DLD1 (cell line): ENCODE results near the gene A1CF.
"Not testable (repeated sequence)": the region's sequence is repeated elsewhere in the genome, so short reads cannot be mapped to it uniquely, and the experiment has no call there.

Experiments used
- in situ Hi-C: cut with HindIII; loops from 2 replicates; pipeline ENCODE4 v1.10.0; 2017; ENCODE audit warnings: low sequenced_read_pairs

A1CF gene, protein sequence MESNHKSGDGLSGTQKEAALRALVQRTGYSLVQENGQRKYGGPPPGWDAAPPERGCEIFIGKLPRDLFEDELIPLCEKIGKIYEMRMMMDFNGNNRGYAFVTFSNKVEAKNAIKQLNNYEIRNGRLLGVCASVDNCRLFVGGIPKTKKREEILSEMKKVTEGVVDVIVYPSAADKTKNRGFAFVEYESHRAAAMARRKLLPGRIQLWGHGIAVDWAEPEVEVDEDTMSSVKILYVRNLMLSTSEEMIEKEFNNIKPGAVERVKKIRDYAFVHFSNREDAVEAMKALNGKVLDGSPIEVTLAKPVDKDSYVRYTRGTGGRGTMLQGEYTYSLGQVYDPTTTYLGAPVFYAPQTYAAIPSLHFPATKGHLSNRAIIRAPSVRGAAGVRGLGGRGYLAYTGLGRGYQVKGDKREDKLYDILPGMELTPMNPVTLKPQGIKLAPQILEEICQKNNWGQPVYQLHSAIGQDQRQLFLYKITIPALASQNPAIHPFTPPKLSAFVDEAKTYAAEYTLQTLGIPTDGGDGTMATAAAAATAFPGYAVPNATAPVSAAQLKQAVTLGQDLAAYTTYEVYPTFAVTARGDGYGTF

DNA sequence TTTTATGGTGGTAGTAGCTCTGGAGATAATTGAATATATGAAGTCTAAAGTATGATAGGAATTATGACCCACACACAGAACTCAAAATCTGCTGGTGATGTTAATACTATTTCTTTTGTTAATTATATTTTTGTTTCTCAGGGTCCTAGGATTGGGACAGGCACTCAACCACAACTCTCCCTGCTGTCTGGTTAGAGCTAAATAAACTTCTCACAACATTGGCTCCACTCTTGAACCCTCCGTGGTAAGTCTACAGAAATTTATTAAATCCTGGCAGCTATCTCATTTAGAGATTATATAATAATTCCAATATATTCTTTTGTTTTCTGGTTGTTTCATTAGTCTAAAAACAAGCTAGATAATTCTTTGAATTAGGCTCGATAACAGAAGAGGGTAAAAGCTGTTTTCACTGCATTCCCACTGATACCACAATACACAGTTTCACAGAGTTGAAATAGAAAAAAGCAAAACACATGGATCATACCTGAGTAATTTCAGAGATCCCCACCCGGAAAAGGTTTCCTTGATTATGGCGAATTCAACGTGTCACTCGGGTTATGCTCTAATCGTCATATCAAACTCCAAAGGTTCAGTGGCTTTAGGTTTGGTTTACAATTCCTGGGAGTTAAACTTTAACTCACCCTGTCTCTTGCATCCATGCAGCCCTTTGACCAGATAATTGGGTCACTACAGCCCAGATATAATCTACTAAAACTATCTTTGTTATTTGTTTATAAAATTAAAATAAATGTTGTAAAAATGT lies at the start of gene A1CF:
TSS of gene A1CF (minus strand) at position 531 of the 763 bp plus-strand sequence. CDS start 25,687 bp downstream, outside the sequence.
- in situ Hi-C loops, result no loop called here

DNA sequence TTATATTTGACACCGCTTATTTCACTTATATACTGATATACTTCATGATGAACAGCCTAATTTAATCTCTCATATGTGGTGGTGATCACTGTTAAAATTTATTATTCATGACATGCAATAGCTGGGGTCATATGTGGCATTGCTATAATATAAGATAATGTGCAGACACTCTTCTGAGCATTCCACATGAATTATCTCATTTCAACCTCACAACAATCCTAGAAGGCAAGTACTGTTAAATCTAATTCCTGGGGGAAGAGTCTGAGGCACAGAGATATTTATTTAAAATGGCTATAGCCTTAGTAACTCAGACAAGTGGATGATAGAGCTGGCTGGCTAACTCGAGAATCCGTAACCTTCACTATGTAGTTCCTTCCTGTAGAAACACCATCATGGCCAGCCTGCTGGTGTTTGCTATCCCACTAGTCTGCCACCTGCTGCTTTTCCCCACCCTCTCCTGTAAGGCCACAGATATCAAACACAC lies 46.6 kb upstream of the A1CF start:
- in situ Hi-C loops, result no loop called here

DNA sequence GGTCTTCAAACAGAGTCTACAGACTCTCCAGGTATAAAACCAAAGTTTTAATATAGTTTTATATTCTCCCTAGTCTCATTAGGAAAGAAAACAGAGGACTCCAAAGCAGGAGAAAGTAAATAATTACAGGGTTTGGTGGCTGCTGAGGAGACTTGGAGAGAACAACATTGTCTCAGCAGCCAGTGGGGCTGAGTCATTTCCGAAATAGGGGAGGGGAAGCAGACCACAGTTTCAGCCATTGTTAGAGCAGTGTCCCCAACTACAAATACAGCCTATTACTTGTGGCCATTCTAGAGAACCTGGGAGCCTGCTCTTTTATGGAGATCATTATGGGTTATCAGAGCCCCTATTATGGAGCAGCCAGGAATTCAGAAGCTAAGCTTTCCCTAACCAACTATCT lies 44.2 kb upstream of the A1CF start:
- in situ Hi-C loops, result no loop called here

GRCh38 chr10:50928190-50928552 lies 42.7 kb upstream of the A1CF start:
- in situ Hi-C loops, result no loop called here

DNA sequence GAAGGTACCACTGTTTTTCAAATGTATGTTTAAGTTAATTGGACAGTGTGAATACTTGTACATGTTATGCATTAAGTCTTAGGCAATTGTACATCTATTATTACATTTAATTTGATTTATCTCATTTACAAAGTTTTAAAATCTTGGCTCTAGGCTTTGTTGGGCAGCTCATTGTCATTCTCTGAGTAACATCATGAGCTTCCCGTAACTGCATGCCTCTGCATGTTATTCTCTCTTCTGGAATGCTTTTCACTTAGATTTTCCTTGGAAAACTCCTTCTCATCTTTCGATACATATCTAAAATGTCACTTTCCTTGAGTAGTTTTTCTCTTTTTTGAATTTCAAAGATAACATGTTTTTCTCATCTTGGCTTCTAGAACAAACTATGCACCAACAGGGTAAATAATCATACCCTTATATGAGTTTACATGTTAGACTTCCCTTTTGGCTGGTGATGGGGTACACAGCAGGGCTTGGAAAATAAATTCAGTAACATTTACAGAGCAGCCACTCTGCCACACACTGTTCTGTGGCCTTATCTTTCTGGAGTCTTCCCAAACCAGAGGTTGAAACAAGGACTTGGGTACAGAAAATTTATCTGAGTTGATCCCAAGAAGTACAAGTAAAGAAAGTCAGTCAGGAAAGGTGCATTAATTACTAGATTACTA lies 42.2 kb upstream of the A1CF start:
- in situ Hi-C loops, result no loop called here

DNA sequence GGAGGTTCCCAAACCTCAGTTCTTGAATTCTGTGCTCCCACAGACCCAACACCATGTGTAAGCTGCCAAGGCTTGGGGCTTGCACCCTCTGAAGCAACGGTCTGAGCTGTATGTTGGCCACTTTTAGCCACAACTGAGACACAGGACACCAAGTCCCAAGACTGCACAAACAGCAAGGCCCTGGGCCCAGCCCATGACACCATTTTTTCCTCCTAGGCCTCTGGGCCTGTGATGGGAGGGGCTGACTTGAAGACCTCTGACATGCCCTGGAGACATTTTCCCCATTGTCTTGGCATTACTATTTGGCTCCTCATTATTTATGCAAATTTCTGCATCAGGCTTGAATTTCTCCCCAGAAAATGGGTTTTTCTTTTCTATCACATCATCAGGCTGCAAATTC lies 38.0 kb upstream of the A1CF start:
- in situ Hi-C loops, result not testable (repeated sequence)

DNA sequence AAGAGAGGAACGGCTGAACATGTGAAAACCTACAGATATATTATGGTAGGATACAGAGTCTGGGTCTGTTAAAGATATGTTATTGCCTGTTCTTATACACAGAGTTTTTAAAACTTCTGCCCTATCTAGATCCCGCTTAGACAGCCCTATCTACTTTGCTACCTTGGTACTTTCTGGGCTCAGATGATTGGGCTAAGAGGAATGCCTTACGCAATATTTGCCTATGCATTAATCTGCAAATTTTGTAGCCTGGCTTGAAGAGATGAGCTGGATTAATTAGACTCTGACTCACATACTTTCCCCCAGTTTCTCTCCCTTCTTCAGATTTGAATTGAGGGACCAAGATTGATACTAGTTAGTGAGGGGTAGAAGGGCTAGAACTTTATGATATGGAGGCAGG lies 33.6 kb upstream of the A1CF start:
- in situ Hi-C loops, result no loop called here

DNA sequence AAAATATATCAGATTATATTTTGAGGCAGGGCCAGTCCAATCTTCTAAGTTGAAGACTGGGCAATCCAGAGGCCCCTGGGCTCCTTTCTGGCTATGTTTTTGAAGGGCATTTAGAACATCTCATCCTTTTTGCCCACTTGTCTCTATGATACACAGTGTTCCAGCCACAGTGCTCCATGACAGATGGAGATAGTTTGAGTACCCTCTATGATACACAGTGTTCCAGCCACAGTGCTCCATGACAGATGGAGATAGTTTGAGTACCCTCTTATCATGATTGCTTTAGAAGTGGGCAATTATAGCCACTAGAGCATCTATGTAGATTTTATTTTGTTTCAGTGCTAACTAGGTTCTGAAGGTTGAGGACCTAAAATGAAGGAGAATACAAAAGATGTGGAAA lies 33.1 kb upstream of the A1CF start:
- in situ Hi-C loops, result no loop called here

DNA sequence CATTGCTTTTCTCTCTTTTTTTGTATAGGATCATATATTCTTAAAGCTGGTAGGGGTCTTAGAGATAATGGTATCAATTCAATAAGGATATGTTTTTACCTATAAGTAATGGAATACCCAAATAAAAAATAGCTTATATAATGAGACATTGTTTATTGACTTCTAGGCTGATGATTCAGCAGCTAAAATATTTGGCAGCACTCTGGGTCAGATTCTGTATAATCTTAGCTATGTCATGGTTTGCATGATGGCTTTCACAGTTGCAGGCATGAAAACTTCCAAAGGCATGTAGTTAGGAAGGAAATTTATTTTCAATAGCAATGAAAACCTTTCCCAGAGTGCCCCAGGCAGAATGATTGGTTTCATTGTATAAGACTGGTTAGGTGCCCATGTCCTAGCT lies 32.1 kb upstream of the A1CF start:
- in situ Hi-C loops, result no loop called here

DNA sequence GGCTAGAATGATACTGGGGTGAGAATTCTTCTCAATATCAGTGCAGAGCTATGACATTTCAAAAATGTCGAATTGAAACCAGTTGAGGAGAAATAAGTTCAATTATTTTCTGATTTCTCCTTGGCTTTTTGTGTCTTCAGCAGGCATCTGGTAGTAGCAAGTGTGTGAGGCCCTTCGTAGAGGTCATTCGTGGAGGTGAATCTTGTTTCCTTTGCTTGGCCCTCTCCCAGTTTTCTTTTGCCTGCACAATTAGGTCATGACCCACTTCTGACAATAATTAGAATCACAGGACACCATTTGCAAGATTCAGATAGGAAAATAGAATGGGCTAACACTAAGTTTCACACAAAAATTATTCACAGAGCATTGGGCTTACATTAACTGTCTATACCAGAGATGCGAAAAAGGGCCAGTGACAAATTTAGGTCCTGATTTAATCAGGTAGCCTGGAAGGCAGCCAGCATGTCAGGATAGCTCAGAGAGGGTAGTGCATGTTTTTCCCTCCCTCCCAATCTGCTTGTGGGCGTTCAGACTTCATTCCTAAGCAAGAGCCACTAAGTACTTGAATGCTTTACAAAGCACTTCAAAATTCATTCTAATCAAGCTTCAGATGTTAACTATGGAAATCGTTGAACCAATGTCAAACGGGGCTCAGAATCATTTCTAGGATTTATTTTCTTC lies 24.0 kb upstream of the A1CF start:
- in situ Hi-C loops, result no loop called here

DNA sequence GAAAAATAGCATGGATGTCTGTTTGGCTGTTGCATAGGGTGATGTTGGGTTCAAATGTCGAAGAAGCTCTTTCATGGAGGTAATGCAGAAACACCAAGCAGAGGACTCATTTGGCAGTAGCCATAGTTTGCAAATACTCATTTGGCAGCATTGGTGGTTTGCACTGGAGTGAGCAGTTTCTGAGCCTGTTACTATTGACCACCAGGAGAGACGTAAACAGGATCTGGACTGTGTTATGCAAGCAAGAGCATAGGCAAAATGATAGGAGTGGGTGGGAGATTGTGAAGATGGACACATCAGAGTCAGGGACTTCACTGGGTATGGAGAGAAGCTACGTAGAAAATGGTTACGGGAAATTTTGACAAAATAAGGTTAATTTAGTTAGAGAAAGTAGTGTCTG lies 22.9 kb upstream of the A1CF start:
- in situ Hi-C loops, result no loop called here

DNA sequence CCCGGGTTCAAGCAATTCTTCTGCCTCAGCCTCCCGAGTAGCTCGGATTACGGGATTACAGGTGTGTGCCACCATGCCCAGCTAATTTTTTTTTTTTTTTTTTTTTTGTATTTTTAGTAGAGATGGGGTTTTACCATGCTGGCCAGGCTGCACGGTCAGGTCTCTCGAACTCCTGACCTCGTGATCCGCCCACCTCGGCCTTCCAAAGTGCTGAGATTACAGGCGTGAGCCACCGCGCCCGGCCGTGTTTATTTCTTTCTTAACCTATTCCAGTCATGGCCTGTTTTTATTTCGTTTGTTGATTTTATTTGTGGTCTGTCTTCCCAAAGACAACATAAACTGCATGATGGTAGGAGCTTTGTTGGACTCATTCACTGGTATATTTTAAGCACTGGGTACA lies 20.4 kb upstream of the A1CF start:
- in situ Hi-C loops, result not testable (repeated sequence)

GRCh38 chr10:50896721-50897120 lies 11.3 kb upstream of the A1CF start:
- in situ Hi-C loops, result no loop called here

GRCh38 chr10:50894312-50894711 lies 8.9 kb upstream of the A1CF start:
- in situ Hi-C loops, result no loop called here

DNA sequence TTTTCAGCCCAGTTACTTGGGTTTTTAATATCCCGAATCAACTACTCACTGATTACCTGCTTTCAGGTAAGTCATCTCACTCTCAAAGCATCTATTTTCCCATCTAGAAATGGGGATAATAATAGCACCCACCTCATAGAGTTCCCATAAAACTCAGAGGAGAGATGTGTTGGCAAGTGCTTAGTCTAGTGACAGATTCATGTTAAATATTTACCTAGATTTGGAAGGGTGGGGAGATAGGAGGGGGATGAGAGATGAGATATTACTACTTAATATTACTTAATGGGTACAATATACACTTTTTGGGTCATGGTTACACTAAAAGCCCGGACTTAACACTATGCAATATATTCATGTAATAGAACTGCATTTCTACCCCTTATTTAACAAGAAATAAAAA lies 7.0 kb upstream of the A1CF start:
- in situ Hi-C loops, result no loop called here

DNA sequence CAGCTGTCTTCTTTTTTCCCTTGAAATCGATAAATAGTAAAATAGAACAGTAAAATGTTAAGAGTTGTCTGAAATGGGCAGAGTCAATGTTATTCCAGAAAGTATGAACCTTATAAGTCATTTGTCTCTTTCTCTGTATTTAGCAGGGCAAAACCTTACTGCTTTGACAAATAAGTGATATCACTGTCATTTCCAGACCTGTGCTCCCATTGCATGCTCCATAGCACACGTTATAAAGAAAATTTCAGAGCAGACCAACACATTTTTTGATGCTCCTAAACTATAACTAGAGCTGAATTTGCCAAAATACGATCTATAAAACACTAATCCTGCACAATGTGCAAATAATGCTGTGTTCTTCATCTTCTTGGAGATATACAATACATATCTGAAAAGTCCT lies 1.1 kb downstream of the A1CF start:
- in situ Hi-C loops, result no loop called here

DNA sequence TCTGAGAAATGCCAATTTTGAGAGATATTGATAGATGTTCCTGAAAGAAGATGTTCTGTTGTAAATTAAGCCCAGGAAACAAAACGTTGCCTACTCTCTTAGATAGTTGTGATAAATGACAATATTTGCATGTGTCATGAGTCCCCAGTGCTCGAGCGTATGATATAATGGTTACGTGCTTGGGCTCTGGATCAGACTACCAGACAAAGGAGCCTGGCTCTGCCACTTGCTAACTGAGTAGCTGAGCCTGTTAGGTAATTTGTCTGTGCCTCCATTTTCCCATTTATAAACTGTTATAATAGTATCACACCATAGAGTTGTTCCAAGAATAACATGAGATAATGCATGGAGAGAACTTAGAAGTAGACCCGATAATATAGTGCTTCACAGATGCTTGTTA lies 1.8 kb downstream of the A1CF start:
- in situ Hi-C loops, result no loop called here

GRCh38 chr10:50882540-50882983 lies 2.9 kb downstream of the A1CF start:
- in situ Hi-C loops, result no loop called here

DNA sequence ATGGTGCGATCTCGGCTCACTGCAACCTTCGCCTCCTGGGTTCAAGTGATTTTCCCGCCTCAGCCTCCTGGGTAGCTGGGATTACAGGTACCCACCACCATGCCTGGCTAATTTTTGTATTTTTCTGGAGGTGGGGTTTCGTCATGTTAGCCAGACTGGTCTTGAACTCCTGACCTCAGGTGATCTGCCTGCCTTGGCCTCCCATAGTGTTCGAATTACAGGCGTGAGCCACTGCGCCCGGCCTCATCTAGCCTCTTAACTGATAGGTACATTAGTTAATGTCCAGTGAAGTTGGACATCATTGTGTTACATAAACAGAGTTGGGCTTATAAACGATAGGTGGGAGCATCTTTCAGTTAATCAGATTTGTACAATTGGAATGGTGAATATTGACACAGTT lies 4.4 kb downstream of the A1CF start:
- in situ Hi-C loops, result not testable (repeated sequence)

DNA sequence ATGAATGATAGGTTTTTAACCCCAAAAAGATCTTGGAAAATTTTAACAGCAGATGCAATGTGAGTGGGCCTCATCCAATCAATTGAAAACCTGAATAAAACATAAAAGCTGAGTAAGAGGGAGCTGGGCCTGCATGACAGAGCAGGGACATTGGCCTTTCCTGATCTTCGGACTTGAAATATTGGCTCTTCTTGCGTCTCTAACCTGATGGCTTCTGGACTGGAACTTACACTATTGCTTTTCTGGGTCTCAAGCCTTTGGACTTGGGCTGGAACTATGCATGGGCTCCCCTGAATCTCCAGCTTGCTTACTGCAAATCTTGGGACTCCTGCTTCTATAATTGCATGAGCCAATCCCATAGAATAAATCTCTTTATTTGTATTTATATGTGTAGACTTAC lies 9.0 kb downstream of the A1CF start:
- in situ Hi-C loops, result no loop called here

- in situ Hi-C loops, result no loop called here
These were observed 10.7 kb downstream of the A1CF start for GRCh38 chr10:50874723-50875122.
